ENCODE measurements around the gene FOXJ1.

Gene FOXJ1

GRCh38 chr17:76146053-76146851, 5.2 kb upstream of the FOXJ1 start:
- no peak for DNase-seq (ENCODE audit: low spot score)
- no peak for TF ChIP-seq CTCF (conservative IDR thresholded peaks at IDR 0.05; ENCODE audit: low read depth)
- CTCF ChIA-PET = interaction anchor here (0.6 to 0.9 kb wide), 3 partner anchors 10 to 380 kb away, joined by 3 read pairs; no protein-coding TSS in a partner anchor
- POLR2A ChIA-PET (ENCODE audit: low non-redundant PET) = no interaction called here
- H3K27ac ChIP-seq = no peak overlapping the region

GRCh38 chr17:76145231-76146052, 4.4 kb upstream of the FOXJ1 start:
- no peak for TF ChIP-seq CTCF (conservative IDR thresholded peaks at IDR 0.05; ENCODE audit: low read depth)
- CTCF ChIA-PET = interaction anchor here (0.9 to 1.2 kb wide), 2 partner anchors 10 to 134 kb away, joined by 3 read pairs; no protein-coding TSS in a partner anchor
- H3K27ac ChIP-seq = no peak overlapping the region
- POLR2A ChIA-PET (ENCODE audit: low non-redundant PET) = no interaction called here
- no peak for DNase-seq (ENCODE audit: low spot score)

GRCh38 chr17:76142585-76143041, 1.6 kb upstream of the FOXJ1 start:
- TF ChIP-seq CTCF (conservative IDR thresholded peaks at IDR 0.05; ENCODE audit: low read depth) = no peak
- H3K27ac ChIP-seq = no peak overlapping the region

GRCh38 chr17:76142039-76142584, 1.1 kb upstream of the FOXJ1 start:
- no peak for DNase-seq (ENCODE audit: low spot score)
- CTCF ChIA-PET = interaction anchor here (2.2 kb wide), 1 partner anchor 137 kb away, joined by 12 read pairs; no protein-coding TSS in a partner anchor
- POLR2A ChIA-PET (ENCODE audit: low non-redundant PET) = no interaction called here
- no peak for TF ChIP-seq CTCF (conservative IDR thresholded peaks at IDR 0.05; ENCODE audit: low read depth)
- H3K27ac ChIP-seq = no peak overlapping the region

More at GRCh38 chr17:76142585-76143041, 1.6 kb upstream of the FOXJ1 start:
- DNase-seq (ENCODE audit: low spot score) = no peak
- CTCF ChIA-PET = interaction anchor here (2.2 kb wide), 1 partner anchor 137 kb away, joined by 12 read pairs; no protein-coding TSS in a partner anchor
- POLR2A ChIA-PET (ENCODE audit: low non-redundant PET) = no interaction called here

GRCh38 chr17:76140661-76141211, 309 bp downstream of the FOXJ1 start:
- H3K27ac ChIP-seq = no peak overlapping the region
- ChIA-PET POLR2A (ENCODE audit: low non-redundant PET) (interaction anchor here (0.5 kb wide), 1 partner anchor 132 kb away, joined by 3 read pairs; no protein-coding TSS in a partner anchor), CTCF (interaction anchor here (0.6 to 2.2 kb wide), 3 partner anchors 19 to 139 kb away, joined by 3 to 12 read pairs (median 12); no protein-coding TSS in a partner anchor)
- no peak for DNase-seq (ENCODE audit: low spot score)
- TF ChIP-seq CTCF (conservative IDR thresholded peaks at IDR 0.05; ENCODE audit: low read depth) = no peak
